GM12878 (cell line): ENCODE data around the gene TBATA. TPM values are rescaled to one million over a fixed set of nuclear protein-coding genes. Genes with fewer than 3 reads are reported as not detected.

ENCODE experiments used
- ATAC-seq: fragments of 200-7000 bp; cut with Tn5 transposase; 3 replicates; pipeline ENCODE4 v1.9.1; 2020; ENCODE audit warnings: mild to moderate bottlenecking, moderate library complexity
- BruUV-seq: library from RNA; stranded (reverse); fragments of 400-500 nt; replicated peaks from 2 replicates; lab custom pipeline; 2021; lab: Mats Ljungman, UMichigan
- CTCF ChIA-PET: fragments of 300-600 bp; sonication (Branson Sonifier 250); formaldehyde crosslinking; extraction: SDS; loops from one replicate; lab custom pipeline; 2021; ENCODE audit warnings: inconsistent platforms; lab: Yijun Ruan, JAX
- POLR2A ChIA-PET: fragments of 350-600 bp; formaldehyde crosslinking; extraction: SDS; loops from one replicate; lab custom pipeline; 2021; ENCODE audit warnings: inconsistent platforms; lab: Charles Lee
- RAD21 ChIA-PET: fragments of 300-600 bp; sonication (Branson Sonifier 250); formaldehyde crosslinking; loops from one replicate; lab custom pipeline; 2023; ENCODE audit warnings: antibody characterized with exemption; ENCODE audit not compliant: unreplicated experiment; lab: Charles Lee
- SMC1A ChIA-PET: fragments of 300-600 bp; sonication (Branson Sonifier 250); formaldehyde crosslinking; loops from one replicate; lab custom pipeline; 2023; ENCODE audit not compliant: unreplicated experiment, uncharacterized antibody; lab: Charles Lee
- DNase-seq: peaks from one replicate; pipeline ENCODE4 v3.0.0-alpha.2; 2011; ENCODE audit warnings: low read depth, low spot score
- FAIRE-seq: peaks from 3 replicates; lab custom pipeline; 2011; peaks lifted over from hg19 to GRCh38; lab: Jason Lieb, UNC
- H2AFZ ChIP-seq: 2 replicates; pipeline ENCODE4 v1.6.0; 2011; ENCODE audit warnings: low read depth, low read length, control low read depth; ENCODE audit not compliant: control insufficient read depth
- H3K27ac ChIP-seq: 2 replicates; pipeline ENCODE4 v1.5.1; 2011; ENCODE audit warnings: control low read depth; ENCODE audit not compliant: control insufficient read depth, insufficient read depth
- H3K27me3 ChIP-seq, 2 experiments: replicated peaks in 1 of 2; 2 replicates each; pipeline versions ENCODE4 v1.6.0 to v1.6.1; 2011; ENCODE audit warnings: low read length in 1 of 2; ENCODE audit not compliant: control insufficient read depth in 2 of 2, insufficient read depth in 2 of 2
- H3K36me3 ChIP-seq, 2 experiments: 2 replicates each; pipeline ENCODE4 v1.5.1; 2011; ENCODE audit warnings: low read length in 1 of 2; ENCODE audit not compliant: control insufficient read depth in 2 of 2, insufficient read depth in 2 of 2
- H3K4me1 ChIP-seq: 2 replicates; pipeline ENCODE4 v1.6.1; 2011; ENCODE audit warnings: mild to moderate bottlenecking, low read length, moderate library complexity, mixed read lengths; ENCODE audit not compliant: control insufficient read depth, insufficient read depth
- H3K4me2 ChIP-seq: 2 replicates; pipeline ENCODE4 v1.6.0; 2011; ENCODE audit warnings: control low read depth; ENCODE audit not compliant: control insufficient read depth, insufficient read depth
- H3K4me3 ChIP-seq: fragments of 200-600 bp; sonication (generic); 2 replicates; pipeline ENCODE4 v1.5.1; 2016
- H3K79me2 ChIP-seq: 2 replicates; pipeline ENCODE4 v1.6.0; 2011; ENCODE audit warnings: low read length; ENCODE audit not compliant: control insufficient read depth, insufficient read depth
- H3K9ac ChIP-seq: 2 replicates; pipeline ENCODE4 v1.8.0; 2011; ENCODE audit warnings: low read length, control low read depth, mixed read lengths; ENCODE audit not compliant: control insufficient read depth, insufficient read depth
- H3K9me3 ChIP-seq: replicated peaks from 3 replicates; pipeline ENCODE4 v1.5.1; 2011; ENCODE audit warnings: mild to moderate bottlenecking, low read length; ENCODE audit not compliant: control insufficient read depth, insufficient read depth
- H4K20me1 ChIP-seq: 2 replicates; pipeline ENCODE4 v1.6.0; 2011; ENCODE audit not compliant: control insufficient read depth, insufficient read depth
- BCL11A ChIP-seq: IDR thresholded peaks from 2 replicates; pipeline ENCODE4 v1.6.1; 2011; ENCODE audit warnings: low read depth, low read length
- CREB1 ChIP-seq: IDR thresholded peaks from 2 replicates; pipeline ENCODE4 v1.6.1; 2012; ENCODE audit warnings: low read depth, mild to moderate bottlenecking, inconsistent platforms
- EGR1 ChIP-seq, 2 experiments: IDR thresholded peaks; 1 replicate in 1 of 2; 2 replicates in 1 of 2; pipeline ENCODE4 v1.6.1; 2011 to 2012; ENCODE audit warnings: low read depth in 2 of 2, low read length in 2 of 2, borderline replicate concordance in 1 of 2, mild to moderate bottlenecking in 1 of 2, moderate library complexity in 1 of 2
- ETV6 ChIP-seq, 2 experiments: fragments of 450-650 bp in 1 of 2; IDR thresholded peaks in 1 of 2; conservative IDR thresholded peaks in 1 of 2; 2 replicates each; pipeline ENCODE4 v1.6.1; 2014; ENCODE audit warnings: antibody characterized with exemption in 1 of 2, borderline replicate concordance in 1 of 2, low read depth in 1 of 2, mild to moderate bottlenecking in 1 of 2, moderate library complexity in 1 of 2
- FOXM1 ChIP-seq: IDR thresholded peaks from 2 replicates; pipeline ENCODE4 v1.6.1; 2012; ENCODE audit warnings: low read depth, mild to moderate bottlenecking, inconsistent platforms, low read length, moderate library complexity
- LARP7 ChIP-seq: fragments of 450-650 bp; IDR thresholded peaks from 2 replicates; pipeline ENCODE4 v1.6.1; 2017; ENCODE audit warnings: mild to moderate bottlenecking
- MEF2B ChIP-seq: fragments of 450-650 bp; IDR thresholded peaks from 2 replicates; pipeline ENCODE4 v1.6.1; 2018; ENCODE audit warnings: mild to moderate bottlenecking, moderate library complexity; ENCODE audit not compliant: partially characterized antibody, poor library complexity, severe bottlenecking
- MXI1 ChIP-seq: fragments of 150-350 bp; IDR thresholded peaks from 2 replicates; pipeline ENCODE4 v1.6.1; 2011; ENCODE audit warnings: low read depth, mild to moderate bottlenecking, inconsistent platforms, low read length, improper control_type of control experiment
- POLR2A ChIP-seq: IDR thresholded peaks from 2 replicates; pipeline ENCODE4 v1.6.1; 2011; ENCODE audit warnings: low read depth, mild to moderate bottlenecking, low read length
- POLR2AphosphoS5 ChIP-seq: IDR thresholded peaks from 2 replicates; pipeline ENCODE4 v1.6.1; 2011; ENCODE audit warnings: mild to moderate bottlenecking, low read length, inconsistent platforms
- POU2F2 ChIP-seq: IDR thresholded peaks from 3 replicates; pipeline ENCODE4 v1.6.1; 2011; ENCODE audit warnings: low read depth, mild to moderate bottlenecking, low read length, borderline replicate concordance
- RAD21 ChIP-seq: IDR thresholded peaks from 2 replicates; pipeline ENCODE4 v1.6.1; 2011; ENCODE audit warnings: mild to moderate bottlenecking, low read depth, low read length, moderate library complexity; ENCODE audit not compliant: insufficient read depth
- RB1 ChIP-seq: fragments of 450-650 bp; formaldehyde crosslinking; IDR thresholded peaks from 2 replicates; pipeline ENCODE4 v1.6.1; 2017; ENCODE audit warnings: mild to moderate bottlenecking, borderline replicate concordance
- SIX5 ChIP-seq: IDR thresholded peaks from 2 replicates; pipeline ENCODE4 v1.6.1; 2011; ENCODE audit warnings: mild to moderate bottlenecking, low read depth, low read length, moderate library complexity; ENCODE audit not compliant: severe bottlenecking
- STAT3 ChIP-seq: IDR thresholded peaks from 2 replicates; pipeline ENCODE4 v1.6.1; 2011; ENCODE audit warnings: low read depth, low read length, improper control_type of control experiment
- SUZ12 ChIP-seq: fragments of 200-600 bp; sonication (generic); IDR thresholded peaks from one replicate; pipeline ENCODE4 v1.6.1; 2018; ENCODE audit warnings: antibody characterized with exemption, mild to moderate bottlenecking; ENCODE audit not compliant: unreplicated experiment
- TAF1 ChIP-seq: IDR thresholded peaks from 2 replicates; pipeline ENCODE4 v1.6.1; 2011; ENCODE audit warnings: mild to moderate bottlenecking, low read depth, low read length, borderline replicate concordance
- WGBS: methylation state at CpG from one replicate; pipeline ENCODE4 v1.1.6; 2016; ENCODE audit warnings: low lambda C conversion rate; ENCODE audit not compliant: insufficient replicate concordance, insufficient coverage; ENCODE audit errors: missing lambda C conversion rate; 5-methylcytosine and 5-hydroxymethylcytosine counted together
- in situ Hi-C: fragments of 300-500 bp; cut with MboI; formaldehyde crosslinking; loops from 9 replicates; pipeline ENCODE4 v1.14.3; 2018; ENCODE audit warnings: mixed read lengths
- intact Hi-C: fragments of 100-400 bp; cut with micrococcal nuclease; formaldehyde crosslinking; loops from one replicate; pipeline ENCODE4 v1.14.2; 2022; ENCODE audit not compliant: unreplicated experiment
- polyA plus RNA-seq, 11 experiments: library from polyadenylated mRNA; depleted of rRNA in 4 of 11; unstranded in 6 of 11; stranded (reverse) in 5 of 11; fragments of >200 nt; fragmentation: Nextera tagmentation in 4 of 11; fragmentation: Illumina TruSeq in 1 of 11; extraction: Ambion mirVana in 4 of 11; extraction: Trizol in 1 of 11; gene quantifications; 1 replicate in 1 of 11; 2 replicates in 10 of 11; pipeline versions ENCODE4 v1.2.1 to v1.2.3, GENCODE V29; 2011 to 2016; ENCODE audit warnings: inconsistent platforms in 2 of 11, missing spikeins in 2 of 11, low read depth in 1 of 11
- total RNA-seq, 4 experiments: library from RNA; depleted of rRNA in 3 of 4; stranded (reverse); fragments of >200 nt in 3 of 4; fragmentation: Illumina TruSeq in 1 of 4; extraction: Trizol in 1 of 4; gene quantifications; 2 replicates each; pipeline versions ENCODE4 v1.2.1 to v1.2.3, GENCODE V29; 2013 to 2021

Gene TBATA
- total and polyA plus RNA-seq, 10 of the 15 experiments (the other 5 are each of a cell fraction or from before 2014, with no cell fraction given), result not detected

- H3K79me2 ChIP-seq, result no peaks in the 10 kb centered on the region
- no peak overlapping the region for H3K9ac ChIP-seq
- no peak overlapping the region for H2AFZ ChIP-seq
- ChIA-PET SMC1A (interaction anchor here (0.7 kb wide), 1 partner anchor 26 kb away, joined by 3 read pairs; no protein-coding TSS in a partner anchor), CTCF (no interaction called here), RAD21 (no interaction called here), POLR2A (no interaction called here)
- H3K4me3 ChIP-seq, result no peak overlapping the region
- TF ChIP-seq MXI1 (no peak), RAD21 (no peak), EGR1 (IDR thresholded peaks at IDR 0.05; ENCODE audit: borderline replicate concordance in 1 of 2, low read depth in 2 of 2, low read length in 2 of 2) (no peak), SUZ12 (no peak)
- FAIRE-seq, result no peak
- no peaks in the 10 kb centered on the region for H3K9me3 ChIP-seq
- intact Hi-C loops (no loop called here), in situ Hi-C loops (no loop called here)
- no peak overlapping the region for H3K4me2 ChIP-seq
- H3K4me1 ChIP-seq, result no peaks in the 10 kb centered on the region
- no peaks in the 10 kb centered on the region for H3K27me3 ChIP-seq
- no peak overlapping the region for H3K27ac ChIP-seq
- BruUV-seq, result no TSS peak
- H4K20me1 ChIP-seq, result no peaks in the 10 kb centered on the region
- no peak for DNase-seq
- no peaks in the 10 kb centered on the region for H3K36me3 ChIP-seq
- WGBS, result 48% methylated on average over 13 of the region's 13 CpGs
- ATAC-seq, result no peak
Observed at GRCh38 chr10:70743879-70744278, 41.3 kb downstream of the TBATA start.

DNA sequence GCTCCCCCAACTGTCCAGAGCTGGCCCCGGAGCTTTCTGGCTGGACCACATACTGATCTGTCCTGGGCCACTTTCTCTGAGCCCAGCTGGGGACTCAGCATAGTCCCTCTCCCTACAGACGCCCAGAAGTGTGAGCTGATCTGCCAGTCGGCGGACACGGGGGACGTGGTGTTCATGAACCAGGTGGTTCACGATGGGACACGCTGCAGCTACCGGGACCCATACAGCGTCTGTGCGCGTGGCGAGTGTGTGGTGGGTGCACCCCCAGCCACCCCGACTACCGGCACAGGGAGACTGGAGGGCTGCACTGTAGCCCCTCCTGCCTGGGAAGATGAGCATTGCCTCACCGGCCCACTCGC is 41.8 kb downstream of the TBATA start:
- FAIRE-seq, result no peak
- H4K20me1 ChIP-seq, result no peaks in the 10 kb centered on the region
- DNase-seq, result no peak
- H3K9ac ChIP-seq, result no peak overlapping the region
- H3K4me1 ChIP-seq, result no peaks in the 10 kb centered on the region
- H3K36me3 ChIP-seq, result no peaks in the 10 kb centered on the region
- ChIA-PET POLR2A (no interaction called here), SMC1A (no interaction called here), CTCF (no interaction called here), RAD21 (no interaction called here)
- WGBS, result 69% methylated on average over 17 of the region's 17 CpGs
- no peak overlapping the region for H3K4me2 ChIP-seq
- no peak overlapping the region for H3K27ac ChIP-seq
- H3K79me2 ChIP-seq, result no peaks in the 10 kb centered on the region
- H3K4me3 ChIP-seq, result no peak overlapping the region
- no peak overlapping the region for H2AFZ ChIP-seq
- in situ Hi-C loops (no loop called here), intact Hi-C loops (no loop called here)
- no peaks in the 10 kb centered on the region for H3K9me3 ChIP-seq
- BruUV-seq, result no TSS peak
- no peak for ATAC-seq
- no peaks in the 10 kb centered on the region for H3K27me3 ChIP-seq
- TF ChIP-seq POLR2AphosphoS5 (no peak), ETV6 (conservative IDR thresholded peaks at IDR 0.05 in 1 of 2, IDR thresholded peaks at IDR 0.05 in 1 of 2; ENCODE audit: borderline replicate concordance in 1 of 2, low read depth in 1 of 2) (no peak), MEF2B (no peak), FOXM1 (no peak), SIX5 (no peak), POU2F2 (no peak), TAF1 (no peak), BCL11A (no peak), RAD21 (no peak), MXI1 (no peak), RB1 (no peak), CREB1 (no peak), STAT3 (no peak), LARP7 (no peak), POLR2A (no peak)
